CD4-positive, CD25-positive, alpha-beta regulatory T cell (primary cell): ENCODE results near the gene RPP38. TPM values are rescaled to one million over a fixed set of nuclear protein-coding genes. Genes with fewer than 3 reads are reported as not detected.

Experiments
- ATAC-seq, 2 donors: fragments of 150-1000 bp; cut with Tn5 transposase; one replicate each; pipeline ENCODE4 v1.10.0; 2021; ENCODE audit warnings: low read depth in 2 of 2, moderate number of reproducible peaks in 2 of 2, moderate library complexity in 1 of 2
- DNase-seq, 3 donors: peaks; one replicate each; pipeline versions ENCODE4 v3.0.0 to v3.0.0-alpha.2; 2012 to 2022; ENCODE audit warnings: mixed read lengths in 1 of 3
- H3K27ac ChIP-seq: one replicate; pipeline ENCODE4 v1.7.0; 2013; ENCODE audit warnings: mild to moderate bottlenecking, low read length; ENCODE audit not compliant: insufficient read depth, poor library complexity, severe bottlenecking
- H3K27me3 ChIP-seq: one replicate; pipeline ENCODE4 v1.7.0; 2013; ENCODE audit warnings: low read length; ENCODE audit not compliant: control insufficient read depth, insufficient read depth
- H3K36me3 ChIP-seq: one replicate; pipeline ENCODE4 v1.7.0; 2013; ENCODE audit warnings: mild to moderate bottlenecking, low read length, moderate library complexity; ENCODE audit not compliant: control insufficient read depth, insufficient read depth
- H3K4me1 ChIP-seq: 2 replicates; pipeline ENCODE4 v1.7.0; 2013; ENCODE audit warnings: mild to moderate bottlenecking, low read length; ENCODE audit not compliant: insufficient read depth, control insufficient read depth, poor library complexity, severe bottlenecking
- H3K4me3 ChIP-seq: one replicate; pipeline ENCODE4 v1.7.0; 2013; ENCODE audit warnings: low read depth, mild to moderate bottlenecking, low read length, moderate library complexity
- H3K9me3 ChIP-seq, 2 experiments: 1 replicate in 1 of 2; 2 replicates in 1 of 2; pipeline ENCODE4 v1.7.0; 2013; ENCODE audit warnings: low read length in 2 of 2, mild to moderate bottlenecking in 1 of 2, moderate library complexity in 1 of 2; ENCODE audit not compliant: control insufficient read depth in 2 of 2
- H3K27ac Mint-ChIP-seq, 3 donors: one replicate each; pipeline ENCODE4 v1.8.0; 2020 to 2022; ENCODE audit warnings: mild to moderate bottlenecking in 3 of 3, mixed read lengths in 3 of 3, moderate library complexity in 2 of 3
- H3K27me3 Mint-ChIP-seq: one replicate; pipeline ENCODE4 v1.8.0; 2022; ENCODE audit warnings: mild to moderate bottlenecking, mixed read lengths
- H3K36me3 Mint-ChIP-seq: one replicate; pipeline ENCODE4 v1.8.0; 2020; ENCODE audit warnings: mixed read lengths
- H3K4me1 Mint-ChIP-seq, 4 donors: one replicate each; pipeline ENCODE4 v1.8.0; 2020 to 2022; ENCODE audit warnings: mixed read lengths in 4 of 4, mild to moderate bottlenecking in 1 of 4
- H3K4me3 Mint-ChIP-seq, 4 donors: one replicate each; pipeline ENCODE4 v1.8.0; 2020 to 2022; ENCODE audit warnings: mild to moderate bottlenecking in 4 of 4, mixed read lengths in 4 of 4, moderate library complexity in 3 of 4
- H3K9me3 Mint-ChIP-seq, 7 donors: one replicate each; pipeline ENCODE4 v1.8.0; 2020 to 2022; ENCODE audit warnings: mixed read lengths in 7 of 7, mild to moderate bottlenecking in 3 of 7, moderate library complexity in 2 of 7
- polyA plus RNA-seq, 4 donors: library from polyadenylated mRNA; unstranded; fragments of 300-500 nt; fragmentation: Illumina TruSeq; gene quantifications; one replicate each; pipeline ENCODE4 v1.2.3, GENCODE V29; 2021
- total RNA-seq: library from RNA; stranded (reverse); gene quantifications from one replicate; pipeline ENCODE4 v1.2.3, GENCODE V29; 2022

Gene RPP38
- total and polyA plus RNA-seq, 5 donors from 2014 or later, result 9.3 to 38.7 (median 22.2) TPM

DNA sequence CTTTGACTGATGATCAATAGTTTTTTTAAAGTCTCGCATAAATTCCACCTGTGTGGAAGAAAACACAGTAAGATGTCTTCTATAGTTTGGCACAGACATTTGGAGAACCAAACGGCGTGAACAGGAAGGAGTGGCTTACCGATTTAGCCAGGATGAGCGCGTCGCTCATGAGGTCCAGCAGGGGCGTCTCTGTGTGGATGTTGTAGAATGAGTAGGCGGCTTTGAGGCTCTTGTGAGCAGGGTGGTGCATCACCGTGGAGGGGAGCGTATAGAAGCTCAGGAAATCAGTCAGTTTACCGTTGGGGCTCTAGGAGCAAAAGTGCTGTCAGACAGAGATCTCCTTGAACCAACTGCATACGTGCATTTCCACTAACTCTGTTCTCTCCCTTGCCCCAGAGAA lies 15.5 kb downstream of the RPP38 start:
- Mint-ChIP-seq H3K9me3 (no peaks in the 10 kb centered on the region), H3K4me1 (peaks cover 4 to 6% (median 4%) of the 10 kb centered on the region in 4 donors)

DNA sequence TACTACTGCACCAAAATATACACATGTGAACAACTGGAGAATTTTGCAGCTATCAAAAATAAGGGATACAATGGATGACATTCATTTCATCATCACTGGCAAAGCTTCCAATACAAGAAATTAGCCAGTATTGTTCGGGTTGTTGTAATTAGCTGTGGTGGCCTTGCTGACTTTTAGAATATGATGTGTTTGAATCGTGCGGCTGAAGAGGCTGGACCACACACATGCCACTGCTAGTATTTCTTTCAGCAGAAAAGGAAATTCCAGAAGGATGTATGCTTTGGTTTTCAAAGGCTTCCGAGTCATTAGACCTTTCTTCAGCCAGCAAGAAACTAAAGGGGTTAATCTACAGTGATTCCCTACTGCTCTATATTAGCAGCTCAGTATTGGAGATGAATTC lies 16.6 kb downstream of the RPP38 start:
- H3K4me1 Mint-ChIP-seq, result peaks cover under 1 to 4% (median 4%) of the 10 kb centered on the region in 4 donors
- Histone ChIP-seq H3K9me3 (no peaks in the 10 kb centered on the region), H3K4me3 (no peak overlapping the region), H3K27me3 (no peaks in the 10 kb centered on the region), H3K27ac (no peak overlapping the region), H3K36me3 (peaks cover 62% of the 10 kb centered on the region), H3K4me1 (no peaks in the 10 kb centered on the region)
- H3K36me3 Mint-ChIP-seq, result peaks cover 19% of the 10 kb centered on the region
- DNase-seq, result no peak
- no peak overlapping the region for H3K27ac Mint-ChIP-seq
- H3K27me3 Mint-ChIP-seq, result no peaks in the 10 kb centered on the region
- no peaks in the 10 kb centered on the region for H3K9me3 Mint-ChIP-seq
- no peak for ATAC-seq
- H3K4me3 Mint-ChIP-seq, result no peak overlapping the region

More for the DNA sequence above, 15.5 kb downstream of the RPP38 start:
- Mint-ChIP-seq H3K27ac (peak overlapping the region in 1 of 3 donors; percentile 67), H3K36me3 (peaks cover 28% of the 10 kb centered on the region), H3K4me3 (peak overlapping the region in 1 of 4 donors; percentile 27), H3K27me3 (no peaks in the 10 kb centered on the region)
- ATAC-seq (no peak), DNase-seq (no peak)
- no peak overlapping the region for H3K27ac ChIP-seq
- peaks cover 62% of the 10 kb centered on the region for H3K36me3 ChIP-seq
- no peak overlapping the region for H3K4me3 ChIP-seq
- no peaks in the 10 kb centered on the region for H3K27me3 ChIP-seq
- no peaks in the 10 kb centered on the region for H3K4me1 ChIP-seq
- no peaks in the 10 kb centered on the region for H3K9me3 ChIP-seq

DNA sequence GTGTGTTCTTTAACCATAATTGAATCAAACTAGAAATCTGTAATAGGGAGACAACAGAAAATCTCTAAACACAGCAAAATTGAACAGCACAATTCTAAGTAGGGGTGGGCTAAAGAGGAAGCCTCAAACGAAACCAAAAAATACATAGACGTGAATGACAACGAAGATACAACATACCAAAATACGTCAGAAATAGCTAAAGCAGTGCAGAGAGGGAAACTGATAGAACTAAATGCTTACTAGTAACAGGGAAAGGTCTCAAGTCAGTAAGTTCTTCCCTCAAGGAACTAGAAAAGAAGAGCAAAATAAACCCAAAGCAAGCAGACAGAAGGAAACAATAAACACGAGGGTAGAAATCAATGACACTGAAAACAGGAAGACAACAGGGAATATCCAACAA lies 19.1 kb downstream of the RPP38 start:
- peaks cover 25% of the 10 kb centered on the region for H3K36me3 Mint-ChIP-seq
- no peak for ATAC-seq
- no peaks in the 10 kb centered on the region for H3K9me3 Mint-ChIP-seq
- H3K4me3 Mint-ChIP-seq, result no peak overlapping the region
- H3K27ac Mint-ChIP-seq, result no peak overlapping the region
- Histone ChIP-seq H3K4me1 (no peaks in the 10 kb centered on the region), H3K27ac (no peak overlapping the region), H3K4me3 (no peak overlapping the region), H3K9me3 (no peaks in the 10 kb centered on the region), H3K36me3 (peaks cover 69% of the 10 kb centered on the region), H3K27me3 (no peaks in the 10 kb centered on the region)
- H3K4me1 Mint-ChIP-seq, result peaks cover 4 to 13% (median 6%) of the 10 kb centered on the region in 4 donors
- no peaks in the 10 kb centered on the region for H3K27me3 Mint-ChIP-seq
- DNase-seq, result no peak

DNA sequence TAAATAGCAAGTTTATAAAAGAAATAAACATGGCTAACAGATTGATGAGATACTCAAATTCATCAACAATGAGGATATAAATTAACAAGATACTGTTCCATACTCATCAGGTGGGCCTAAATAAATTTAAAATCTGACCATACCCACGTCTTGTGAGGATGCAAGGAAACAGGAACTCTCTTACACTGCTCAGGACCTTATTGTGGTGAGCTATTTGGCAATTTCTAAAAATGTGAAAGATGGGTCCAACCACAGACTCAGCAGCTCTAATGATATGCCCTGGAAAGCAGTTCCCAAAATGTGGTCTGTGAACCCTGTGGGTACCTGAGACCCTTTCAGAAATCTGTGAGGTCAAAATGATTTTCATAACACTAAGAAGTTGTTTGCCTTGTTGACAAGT lies 21.5 kb downstream of the RPP38 start:
- H3K27ac ChIP-seq, result no peak overlapping the region
- DNase-seq (no peak), ATAC-seq (no peak)
- H3K9me3 Mint-ChIP-seq, result no peaks in the 10 kb centered on the region
- H3K36me3 Mint-ChIP-seq, result peaks cover 17% of the 10 kb centered on the region
- H3K4me1 ChIP-seq, result peaks cover 10% of the 10 kb centered on the region
- peaks cover 62% of the 10 kb centered on the region for H3K36me3 ChIP-seq
- H3K27ac Mint-ChIP-seq, result no peak overlapping the region
- H3K27me3 Mint-ChIP-seq, result no peaks in the 10 kb centered on the region
- H3K4me1 Mint-ChIP-seq, result peaks cover 16 to 23% (median 17%) of the 10 kb centered on the region in 4 donors
- no peaks in the 10 kb centered on the region for H3K27me3 ChIP-seq
- no peak overlapping the region for H3K4me3 Mint-ChIP-seq
- no peaks in the 10 kb centered on the region for H3K9me3 ChIP-seq
- no peak overlapping the region for H3K4me3 ChIP-seq

DNA sequence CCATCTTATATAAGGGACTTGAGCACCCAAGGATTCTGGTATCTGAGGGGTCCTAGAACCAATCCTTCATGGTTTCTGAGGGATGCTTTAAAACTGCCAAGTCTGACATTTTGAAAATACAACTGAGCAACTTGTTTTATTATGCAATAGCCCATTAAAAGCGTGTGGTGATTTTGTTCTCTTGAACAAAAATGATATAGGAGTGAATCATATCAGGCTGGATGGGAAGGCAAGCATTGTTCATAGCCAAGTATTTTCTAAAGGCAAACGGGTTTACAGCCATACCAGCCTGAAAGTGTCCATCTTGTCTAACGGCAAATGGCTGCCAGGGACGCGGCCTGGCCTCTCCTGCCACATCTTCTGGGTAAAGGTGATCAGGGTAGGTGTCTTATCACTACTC lies 23.4 kb downstream of the RPP38 start:
- no peak for ATAC-seq
- Mint-ChIP-seq H3K27ac (no peak overlapping the region), H3K4me1 (peaks cover 23 to 27% (median 25%) of the 10 kb centered on the region in 4 donors)

DNA sequence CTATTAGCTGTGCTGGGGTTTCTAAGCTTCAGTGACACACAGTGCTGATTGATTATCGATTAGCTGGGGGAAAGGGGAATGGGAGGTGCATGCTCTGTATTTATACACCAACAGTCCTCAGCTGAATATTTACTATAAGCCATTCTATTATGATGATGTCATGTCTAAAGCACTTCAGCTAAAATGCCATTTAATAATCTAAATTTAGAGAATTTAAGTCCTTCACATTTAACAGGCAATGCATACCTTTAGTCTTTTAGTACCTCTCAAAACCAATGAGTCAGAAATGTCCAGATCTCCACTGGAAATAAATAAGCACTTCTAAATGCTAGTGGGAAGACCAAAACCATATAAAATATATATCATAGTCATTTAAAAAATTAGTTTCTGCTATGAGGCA lies 24.6 kb downstream of the RPP38 start:
- DNase-seq, result no peak
- Histone ChIP-seq H3K36me3 (peaks cover 68% of the 10 kb centered on the region), H3K27ac (no peak overlapping the region), H3K4me1 (peaks cover 14% of the 10 kb centered on the region), H3K4me3 (no peak overlapping the region), H3K27me3 (no peaks in the 10 kb centered on the region), H3K9me3 (no peaks in the 10 kb centered on the region)
- peaks cover 23 to 27% (median 24%) of the 10 kb centered on the region in 4 donors for H3K4me1 Mint-ChIP-seq
- H3K4me3 Mint-ChIP-seq, result no peak overlapping the region
- peaks cover 29% of the 10 kb centered on the region for H3K36me3 Mint-ChIP-seq
- H3K27ac Mint-ChIP-seq, result peak overlapping the region in 2 of 3 donors; percentile 80 to 82
- no peaks in the 10 kb centered on the region for H3K27me3 Mint-ChIP-seq
- no peak for ATAC-seq
- peaks cover 0 to 1% (median 0%) of the 10 kb centered on the region in 7 donors for H3K9me3 Mint-ChIP-seq

More for the DNA sequence above, 23.4 kb downstream of the RPP38 start:
- DNase-seq, result no peak
- Mint-ChIP-seq H3K9me3 (no peaks in the 10 kb centered on the region), H3K27me3 (no peaks in the 10 kb centered on the region), H3K4me3 (no peak overlapping the region), H3K36me3 (peaks cover 25% of the 10 kb centered on the region)
- no peaks in the 10 kb centered on the region for H3K9me3 ChIP-seq
- H3K27ac ChIP-seq, result no peak overlapping the region
- peaks cover 67% of the 10 kb centered on the region for H3K36me3 ChIP-seq
- H3K4me1 ChIP-seq, result peaks cover 14% of the 10 kb centered on the region
- no peaks in the 10 kb centered on the region for H3K27me3 ChIP-seq
- H3K4me3 ChIP-seq, result no peak overlapping the region

DNA sequence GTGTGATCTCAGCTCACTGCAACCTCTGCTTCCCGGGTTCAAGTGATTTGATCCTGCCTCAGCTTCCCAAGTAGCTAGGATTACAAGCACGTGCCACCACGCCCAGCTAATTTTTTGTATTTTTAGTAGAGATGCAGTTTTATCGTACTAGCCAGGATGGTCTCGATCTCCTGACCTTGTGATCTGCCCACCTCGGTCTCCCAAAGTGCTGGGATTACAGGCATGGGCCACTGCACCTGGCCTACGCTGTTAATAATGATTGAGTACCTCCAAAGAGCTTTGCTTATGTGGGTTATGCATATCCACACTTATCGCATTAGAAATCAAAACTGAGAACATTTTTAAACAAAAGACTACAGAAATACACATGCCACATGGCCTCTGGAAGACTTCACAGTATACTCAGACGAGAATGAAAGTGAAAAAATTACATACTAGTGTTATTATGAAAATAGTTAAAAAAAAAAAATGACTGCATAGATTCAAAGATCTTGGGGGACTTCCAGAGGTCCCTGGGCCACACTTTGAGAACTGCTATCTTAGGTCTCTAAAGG lies 25.4 kb downstream of the RPP38 start:
- Histone ChIP-seq H3K4me3 (no peak overlapping the region), H3K36me3 (peaks cover 65% of the 10 kb centered on the region), H3K9me3 (no peaks in the 10 kb centered on the region), H3K27me3 (no peaks in the 10 kb centered on the region), H3K27ac (peak overlapping the region; percentile 44), H3K4me1 (peaks cover 14% of the 10 kb centered on the region)
- peak overlapping the region; percentile 68 to 82 (median 80) for H3K27ac Mint-ChIP-seq
- peaks cover 0 to 1% (median 0%) of the 10 kb centered on the region in 7 donors for H3K9me3 Mint-ChIP-seq
- H3K27me3 Mint-ChIP-seq, result no peaks in the 10 kb centered on the region
- no peak overlapping the region for H3K4me3 Mint-ChIP-seq
- H3K4me1 Mint-ChIP-seq, result peaks cover 23 to 27% (median 24%) of the 10 kb centered on the region in 4 donors
- ATAC-seq, result peak; percentile 34 to 45
- peak in 1 of 3 donors; percentile 59 for DNase-seq
- H3K36me3 Mint-ChIP-seq, result peaks cover 30% of the 10 kb centered on the region

DNA sequence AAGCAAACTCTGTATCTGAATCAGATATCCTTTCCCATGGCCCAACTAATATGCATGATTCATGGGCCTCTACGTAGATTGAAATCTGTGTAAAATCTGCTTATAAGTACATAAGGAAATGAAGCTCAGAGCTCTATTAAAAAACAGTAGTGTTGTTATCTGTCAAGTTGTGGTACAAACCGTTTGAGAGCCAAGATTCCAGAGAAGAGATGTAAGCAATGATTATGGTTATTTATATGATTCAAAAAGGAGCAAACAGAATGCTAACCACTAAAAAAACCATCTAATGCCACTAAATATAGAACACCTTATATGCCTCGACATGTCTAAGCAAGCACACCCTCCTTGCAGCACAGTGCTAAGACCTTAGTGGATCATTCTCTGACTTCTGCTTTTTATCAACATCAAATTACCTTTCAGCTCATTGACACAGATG lies 26.6 kb downstream of the RPP38 start:
- Mint-ChIP-seq H3K4me3 (no peak overlapping the region), H3K9me3 (peaks cover 0 to 1% (median 0%) of the 10 kb centered on the region in 7 donors), H3K27ac (peak overlapping the region; percentile 35 to 79 (median 67)), H3K4me1 (peaks cover 23 to 34% (median 26%) of the 10 kb centered on the region in 4 donors), H3K27me3 (no peaks in the 10 kb centered on the region), H3K36me3 (peaks cover 40% of the 10 kb centered on the region)
- ATAC-seq (peak in 1 of 2 donors; percentile 29), DNase-seq (peak in 1 of 3 donors; percentile 49)
- Histone ChIP-seq H3K9me3 (no peaks in the 10 kb centered on the region), H3K4me3 (no peak overlapping the region), H3K27me3 (no peaks in the 10 kb centered on the region), H3K36me3 (peaks cover 64% of the 10 kb centered on the region), H3K27ac (no peak overlapping the region), H3K4me1 (peaks cover 14% of the 10 kb centered on the region)
